Suprapubic skin (tissue), 4 donors: ENCODE measurements around the gene SLC6A6. TPM values are rescaled to one million over a fixed set of nuclear protein-coding genes. Genes with fewer than 3 reads are reported as not detected.

Experiments
- DNase-seq, 2 donors: peaks; one replicate each; pipeline ENCODE4 v3.0.0-alpha.2; 2019; ENCODE audit warnings: low spot score in 2 of 2
- H3K27ac ChIP-seq: fragments of 200-600 bp; sonication (generic); one replicate; pipeline ENCODE4 v1.5.1; 2019
- H3K27me3 ChIP-seq: fragments of 200-600 bp; sonication (generic); one replicate; pipeline ENCODE4 v1.5.1; 2019
- H3K36me3 ChIP-seq: fragments of 200-600 bp; sonication (generic); one replicate; pipeline ENCODE4 v1.5.1; 2019
- H3K4me1 ChIP-seq: fragments of 200-600 bp; sonication (generic); one replicate; pipeline ENCODE4 v1.5.1; 2019
- H3K4me3 ChIP-seq: fragments of 200-600 bp; sonication (generic); one replicate; pipeline ENCODE4 v1.5.1; 2019; ENCODE audit warnings: mild to moderate bottlenecking
- H3K9me3 ChIP-seq: fragments of 200-600 bp; sonication (generic); one replicate; pipeline ENCODE4 v1.5.1; 2019
- EP300 ChIP-seq: sonication (generic); formaldehyde crosslinking; IDR thresholded peaks from one replicate; pipeline ENCODE4 v1.6.1; 2017; ENCODE audit warnings: antibody characterized with exemption
- POLR2A ChIP-seq, 2 donors: fragments of 450-650 bp; IDR thresholded peaks; one replicate each; pipeline ENCODE4 v1.6.1; 2017; ENCODE audit warnings: antibody characterized with exemption in 2 of 2, mild to moderate bottlenecking in 2 of 2, moderate library complexity in 2 of 2
- POLR2AphosphoS5 ChIP-seq, 3 donors: sonication (generic); formaldehyde crosslinking; IDR thresholded peaks; one replicate each; pipeline ENCODE4 v1.6.1; 2017; ENCODE audit warnings: antibody characterized with exemption in 3 of 3
- WGBS: methylation state at CpG from one replicate; pipeline ENCODE4 v1.1.5; 2018; 5-methylcytosine and 5-hydroxymethylcytosine counted together
- total RNA-seq, 4 donors: library from RNA; depleted of rRNA; stranded (reverse); fragments of >200 nt; gene quantifications; one replicate each; pipeline ENCODE4 v1.1.0, GENCODE V29; 2016
- TF ChIP-seq, protein P1 (sequence below), 2 donors: fragments of 200-600 bp in 1 of 2; fragments of 450-650 bp in 1 of 2; sonication (generic) in 1 of 2; IDR thresholded peaks; one replicate each; pipeline ENCODE4 v1.5.1; 2016 to 2019; ENCODE audit warnings: antibody characterized with exemption in 2 of 2, mild to moderate bottlenecking in 1 of 2, moderate library complexity in 1 of 2

The SLC6A6 gene
- total RNA-seq, 4 donors from 2014 or later: 85.4 to 149 (median 102) TPM

DNA sequence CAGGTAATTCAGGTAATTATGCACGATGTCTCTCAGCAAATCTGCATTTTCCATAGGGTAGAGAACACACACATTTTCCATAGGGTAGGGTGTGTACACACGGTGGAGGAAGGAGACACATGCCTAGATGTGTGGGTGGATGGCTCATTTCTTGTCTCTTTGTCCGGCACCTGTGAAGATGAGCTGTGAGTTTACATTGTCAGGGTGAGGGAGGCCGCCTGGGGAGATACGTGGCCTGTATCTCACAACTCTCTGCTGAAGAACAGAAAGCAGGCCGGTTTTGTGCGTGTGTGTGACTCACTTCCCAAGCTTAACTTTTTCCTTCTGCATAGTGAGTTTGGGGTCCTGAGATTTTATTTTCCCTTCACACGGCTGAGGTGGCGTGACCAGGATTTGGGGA, 60.3 kb downstream of the SLC6A6 start:
- Histone ChIP-seq H3K4me1 (peaks cover 12% of the 10 kb centered on the region), H3K27ac (no peak overlapping the region), H3K27me3 (no peaks in the 10 kb centered on the region), H3K36me3 (peaks cover 58% of the 10 kb centered on the region), H3K4me3 (no peak overlapping the region), H3K9me3 (no peaks in the 10 kb centered on the region)
- WGBS: 76% methylated on average over 7 of the region's 9 CpGs
- no peak for DNase-seq
- TF ChIP-seq POLR2A (IDR thresholded peaks at IDR 0.05) (no peak), POLR2AphosphoS5 (IDR thresholded peaks at IDR 0.05) (no peak), EP300 (no peak)
- TF ChIP-seq, protein P1, sequence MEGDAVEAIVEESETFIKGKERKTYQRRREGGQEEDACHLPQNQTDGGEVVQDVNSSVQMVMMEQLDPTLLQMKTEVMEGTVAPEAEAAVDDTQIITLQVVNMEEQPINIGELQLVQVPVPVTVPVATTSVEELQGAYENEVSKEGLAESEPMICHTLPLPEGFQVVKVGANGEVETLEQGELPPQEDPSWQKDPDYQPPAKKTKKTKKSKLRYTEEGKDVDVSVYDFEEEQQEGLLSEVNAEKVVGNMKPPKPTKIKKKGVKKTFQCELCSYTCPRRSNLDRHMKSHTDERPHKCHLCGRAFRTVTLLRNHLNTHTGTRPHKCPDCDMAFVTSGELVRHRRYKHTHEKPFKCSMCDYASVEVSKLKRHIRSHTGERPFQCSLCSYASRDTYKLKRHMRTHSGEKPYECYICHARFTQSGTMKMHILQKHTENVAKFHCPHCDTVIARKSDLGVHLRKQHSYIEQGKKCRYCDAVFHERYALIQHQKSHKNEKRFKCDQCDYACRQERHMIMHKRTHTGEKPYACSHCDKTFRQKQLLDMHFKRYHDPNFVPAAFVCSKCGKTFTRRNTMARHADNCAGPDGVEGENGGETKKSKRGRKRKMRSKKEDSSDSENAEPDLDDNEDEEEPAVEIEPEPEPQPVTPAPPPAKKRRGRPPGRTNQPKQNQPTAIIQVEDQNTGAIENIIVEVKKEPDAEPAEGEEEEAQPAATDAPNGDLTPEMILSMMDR (IDR thresholded peaks at IDR 0.05): no peak

- no peaks in the 10 kb centered on the region for H3K27me3 ChIP-seq
- peaks cover 12% of the 10 kb centered on the region for H3K4me1 ChIP-seq
- peaks cover 59% of the 10 kb centered on the region for H3K36me3 ChIP-seq
- H3K27ac ChIP-seq: no peak overlapping the region
- WGBS: 80% methylated on average over 22 of the region's 26 CpGs
- H3K9me3 ChIP-seq: no peaks in the 10 kb centered on the region
- H3K4me3 ChIP-seq: no peak overlapping the region
- DNase-seq: no peak
- no peak for TF ChIP-seq EP300
These were observed 61.1 kb downstream of the SLC6A6 start for GRCh38 chr3:14463330-14464140.

DNA sequence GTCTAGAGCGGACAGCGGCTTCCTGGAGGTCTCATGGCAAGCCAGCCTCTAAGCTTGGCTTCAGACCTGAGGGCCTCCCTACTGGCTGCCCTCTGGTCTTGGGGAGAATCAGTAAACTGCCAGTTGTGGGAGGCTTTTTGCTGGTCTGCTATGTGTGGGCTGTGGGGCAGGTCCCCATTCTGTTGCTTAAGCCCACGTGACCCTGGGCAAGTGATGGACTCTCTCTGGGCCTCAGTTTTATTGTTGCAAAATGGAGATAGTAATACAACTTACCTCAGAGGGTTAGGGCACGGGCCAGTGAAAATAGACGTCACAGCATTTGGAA, 61.7 kb downstream of the SLC6A6 start:
- TF ChIP-seq POLR2A (IDR thresholded peaks at IDR 0.05): no peak
- TF ChIP-seq EP300: no peak
- no peak for TF ChIP-seq POLR2AphosphoS5 (IDR thresholded peaks at IDR 0.05)
- TF ChIP-seq, protein P1 (IDR thresholded peaks at IDR 0.05): no peak
- Histone ChIP-seq H3K36me3 (peaks cover 65% of the 10 kb centered on the region), H3K27me3 (no peaks in the 10 kb centered on the region), H3K4me1 (peaks cover 12% of the 10 kb centered on the region), H3K9me3 (no peaks in the 10 kb centered on the region), H3K4me3 (no peak overlapping the region), H3K27ac (no peak overlapping the region)
- no peak for DNase-seq
- 83% methylated on average over 3 of the region's 5 CpGs for WGBS

- Histone ChIP-seq H3K27me3 (no peaks in the 10 kb centered on the region), H3K36me3 (peaks cover 69% of the 10 kb centered on the region), H3K4me3 (no peak overlapping the region), H3K4me1 (peaks cover 12% of the 10 kb centered on the region), H3K27ac (no peak overlapping the region), H3K9me3 (no peaks in the 10 kb centered on the region)
- no peak for TF ChIP-seq EP300
- no peak for TF ChIP-seq POLR2A (IDR thresholded peaks at IDR 0.05)
- TF ChIP-seq POLR2AphosphoS5 (IDR thresholded peaks at IDR 0.05): no peak
- TF ChIP-seq, protein P1 (IDR thresholded peaks at IDR 0.05): no peak
- no peak for DNase-seq
- WGBS: 95% methylated on average over 4 of the region's 4 CpGs
These were observed 62.1 kb downstream of the SLC6A6 start for GRCh38 chr3:14464521-14464920.

- Histone ChIP-seq H3K9me3 (no peaks in the 10 kb centered on the region), H3K4me3 (no peak overlapping the region), H3K36me3 (peaks cover 78% of the 10 kb centered on the region), H3K27me3 (no peaks in the 10 kb centered on the region), H3K4me1 (peaks cover 10% of the 10 kb centered on the region), H3K27ac (no peak overlapping the region)
- WGBS: 92% methylated on average over 3 of the region's 3 CpGs
- TF ChIP-seq POLR2AphosphoS5 (IDR thresholded peaks at IDR 0.05): no peak
- DNase-seq: no peak
These were observed 63.0 kb downstream of the SLC6A6 start for GRCh38 chr3:14465425-14465824.

GRCh38 chr3:14466179-14466903, 63.9 kb downstream of the SLC6A6 start:
- TF ChIP-seq POLR2AphosphoS5 (IDR thresholded peaks at IDR 0.05): no peak
- no peak for TF ChIP-seq POLR2A (IDR thresholded peaks at IDR 0.05)
- no peak for TF ChIP-seq EP300
- TF ChIP-seq, protein P1 (IDR thresholded peaks at IDR 0.05): no peak
- H3K4me1 ChIP-seq: peaks cover 1% of the 10 kb centered on the region
- H3K9me3 ChIP-seq: no peaks in the 10 kb centered on the region
- H3K27ac ChIP-seq: no peak overlapping the region
- 93% methylated on average over 11 of the region's 23 CpGs for WGBS
- no peaks in the 10 kb centered on the region for H3K27me3 ChIP-seq
- DNase-seq: no peak
- peaks cover 82% of the 10 kb centered on the region for H3K36me3 ChIP-seq
- no peak overlapping the region for H3K4me3 ChIP-seq
